ENCODE measurements around the gene WDTC1.

Gene WDTC1

GRCh38 chr1:27301582-27302199 lies 67.3 kb downstream of the WDTC1 start:
- no peak for DNase-seq (ENCODE audit: low spot score)

DNA sequence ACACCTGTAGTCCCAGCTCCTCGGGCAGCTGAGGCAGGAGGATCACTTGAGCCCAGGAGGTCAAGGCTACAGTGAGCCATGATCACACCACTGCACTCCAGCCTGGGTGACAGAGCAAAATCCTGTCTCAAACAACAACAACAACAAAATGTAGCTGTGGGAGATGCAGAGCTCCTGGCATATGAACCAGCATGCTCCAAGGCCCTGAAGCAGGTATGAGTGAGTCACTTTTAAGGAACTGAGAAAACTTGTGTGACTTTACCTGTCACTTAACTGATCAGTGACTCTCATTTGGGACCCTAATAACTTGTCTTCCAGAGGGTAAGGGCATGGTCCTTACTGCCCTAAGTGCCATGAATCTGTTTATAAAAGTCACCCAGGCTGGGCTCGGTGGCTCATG lies 68.2 kb downstream of the WDTC1 start:
- no peak for DNase-seq (ENCODE audit: low spot score)

DNA sequence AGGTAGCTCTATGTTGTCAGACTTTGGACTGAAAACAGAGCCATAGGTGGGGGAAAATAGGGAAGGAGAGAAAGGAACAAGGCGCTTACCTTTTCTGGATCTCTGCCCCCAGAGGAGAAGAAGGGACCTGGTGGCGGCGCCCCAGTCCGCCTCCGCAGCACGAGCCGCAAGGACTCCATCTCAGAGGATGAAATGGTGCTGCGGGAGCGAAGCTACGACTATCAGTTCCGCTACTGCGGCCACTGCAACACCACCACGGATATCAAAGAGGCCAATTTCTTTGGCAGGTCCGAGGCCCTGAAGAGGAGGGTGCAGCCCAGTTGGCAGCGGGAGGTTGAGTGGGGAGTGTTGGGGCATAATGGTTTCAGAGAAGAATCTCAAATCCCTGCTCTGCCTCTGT lies 69.1 kb downstream of the WDTC1 start:
- DNase-seq (ENCODE audit: low spot score): no peak

GRCh38 chr1:27306071-27306470 lies 71.6 kb downstream of the WDTC1 start:
- DNase-seq (ENCODE audit: low spot score): no peak

DNA sequence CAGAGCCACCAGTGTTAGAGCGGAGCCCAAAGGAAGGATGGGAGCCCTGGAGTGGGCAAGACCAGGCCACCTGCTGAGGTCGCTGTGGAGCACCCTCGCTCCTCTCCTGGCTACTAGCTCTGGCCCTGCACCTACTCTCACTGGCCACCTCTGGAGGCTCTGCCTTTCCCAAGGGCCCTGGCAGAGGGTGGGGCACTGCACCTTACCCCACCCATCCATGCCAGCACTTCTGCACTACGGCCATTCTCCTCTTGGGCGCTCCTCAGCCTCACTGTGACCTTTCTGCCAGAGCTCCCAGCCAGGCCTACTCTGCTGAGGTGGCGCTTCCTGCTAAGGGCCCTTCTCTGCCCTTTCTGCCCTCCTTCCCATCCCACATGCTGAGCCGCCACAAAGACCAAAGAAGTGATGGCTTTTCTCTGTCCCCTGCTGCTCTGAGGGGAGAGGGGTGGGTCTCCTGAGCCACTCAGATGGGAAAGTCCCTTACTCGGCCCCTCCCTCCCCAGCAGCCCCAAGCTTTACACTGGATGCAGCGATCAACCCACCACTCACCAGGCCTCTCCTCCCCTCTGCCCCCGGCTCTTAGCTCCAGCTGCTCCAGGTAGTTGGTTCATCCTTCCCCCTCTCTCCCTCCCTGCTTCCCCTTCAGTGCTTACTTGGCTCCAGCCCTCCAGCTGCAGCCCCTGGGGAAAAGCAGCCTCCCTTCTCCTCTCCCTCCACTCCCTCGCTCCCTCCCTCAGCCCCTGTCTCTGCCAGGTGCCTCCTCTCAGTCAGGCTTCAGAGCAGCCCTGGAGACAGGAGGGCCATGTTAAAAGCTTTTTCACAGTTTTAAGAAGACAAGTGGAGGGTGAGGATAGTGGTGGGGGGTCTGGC lies 72.7 kb downstream of the WDTC1 start:
- DNase-seq (ENCODE audit: low spot score): no peak

DNA sequence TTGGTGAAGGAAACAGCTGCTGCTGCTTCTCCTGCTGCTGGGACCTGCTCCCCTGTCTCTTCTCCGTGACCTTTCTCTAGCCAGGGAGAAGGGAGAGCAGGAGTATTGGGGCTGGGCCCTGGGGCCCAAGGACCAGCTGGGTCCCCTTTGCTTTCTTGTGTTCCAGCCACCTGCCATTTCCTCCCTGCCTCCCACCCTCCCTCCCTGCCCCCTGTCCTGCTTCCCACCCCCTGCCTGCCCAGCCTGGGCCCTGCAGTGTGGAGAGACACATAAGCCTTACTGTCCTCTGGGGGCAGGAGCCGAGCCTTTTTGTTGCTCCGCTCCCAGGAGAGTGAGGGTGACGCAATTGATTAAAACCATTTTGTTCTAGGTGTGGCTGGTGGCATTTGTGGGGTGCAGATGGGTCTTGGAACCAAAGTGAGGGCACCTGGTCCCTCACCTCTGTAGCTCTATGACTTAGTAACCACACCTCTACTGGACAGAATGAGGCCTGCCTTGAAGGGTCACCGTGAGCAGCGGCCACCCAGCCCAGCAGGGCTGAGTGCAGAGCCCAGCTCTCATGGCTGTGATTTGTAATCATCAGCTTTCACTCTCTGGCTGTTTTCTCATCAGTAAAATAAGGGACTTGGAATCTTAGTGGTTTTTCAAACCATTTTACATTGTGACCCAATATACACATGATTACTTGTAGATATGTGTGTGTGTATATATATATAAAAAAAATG lies 73.6 kb downstream of the WDTC1 start:
- DNase-seq (ENCODE audit: low spot score): no peak

DNA sequence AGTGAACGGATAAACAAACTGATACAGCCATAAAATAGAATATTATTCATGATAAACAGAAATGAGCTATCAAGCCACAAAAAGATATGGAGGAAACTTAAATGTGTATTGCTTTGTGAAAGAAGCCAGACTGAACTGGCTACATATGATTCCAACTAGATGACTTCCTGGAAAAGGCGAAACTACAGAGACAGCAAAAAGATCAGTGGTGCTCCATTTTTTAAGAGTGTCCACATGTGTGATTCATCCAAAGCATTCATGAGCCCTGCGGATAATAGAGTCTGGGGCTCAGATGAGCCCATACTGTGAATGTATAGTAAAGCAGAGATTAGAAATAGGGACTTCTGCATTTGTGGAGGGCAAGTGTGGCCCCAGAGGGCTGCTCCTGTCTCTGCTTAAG lies 79.7 kb downstream of the WDTC1 start:
- no peak for DNase-seq (ENCODE audit: low spot score)

DNA sequence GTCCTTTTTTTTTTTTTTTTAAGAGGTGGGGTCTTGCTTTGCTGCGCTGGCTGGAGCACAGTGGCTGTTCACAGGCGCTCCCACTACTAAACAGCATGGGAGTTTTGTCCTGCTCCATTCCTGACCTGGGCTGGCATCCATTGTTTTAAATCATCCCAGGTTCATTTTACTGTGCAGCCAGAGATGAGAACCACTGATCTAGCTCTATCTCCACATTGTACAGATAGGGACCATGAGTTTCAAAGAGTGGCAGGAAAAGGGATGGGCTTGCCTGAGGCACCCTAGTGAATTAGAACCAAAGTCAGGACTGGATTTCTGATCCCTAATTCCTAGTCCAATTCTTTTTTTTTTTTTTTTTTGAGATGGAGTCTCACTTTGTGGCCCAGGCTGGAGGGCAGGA lies 80.3 kb downstream of the WDTC1 start:
- DNase-seq (ENCODE audit: low spot score): no peak

DNA sequence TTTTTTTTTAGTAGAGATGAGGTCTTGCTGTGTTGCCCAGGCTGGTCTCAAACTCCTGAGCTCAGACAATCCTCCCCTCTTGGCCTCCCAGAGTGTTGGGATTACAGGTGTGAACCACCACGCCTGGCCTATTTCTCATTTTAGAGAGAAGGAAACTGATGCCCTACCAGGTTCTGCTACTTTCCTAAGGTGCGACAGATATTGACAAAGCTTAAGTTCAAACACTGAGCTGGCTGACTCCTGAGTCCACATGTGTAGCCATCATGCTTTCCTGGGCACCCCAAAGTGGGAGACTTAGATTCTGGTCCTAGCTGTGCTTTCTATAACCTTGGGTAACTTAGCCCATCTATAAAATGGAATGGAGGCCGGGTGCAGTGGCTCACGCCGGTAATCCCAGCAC lies 82.4 kb downstream of the WDTC1 start:
- DNase-seq (ENCODE audit: low spot score): no peak

DNA sequence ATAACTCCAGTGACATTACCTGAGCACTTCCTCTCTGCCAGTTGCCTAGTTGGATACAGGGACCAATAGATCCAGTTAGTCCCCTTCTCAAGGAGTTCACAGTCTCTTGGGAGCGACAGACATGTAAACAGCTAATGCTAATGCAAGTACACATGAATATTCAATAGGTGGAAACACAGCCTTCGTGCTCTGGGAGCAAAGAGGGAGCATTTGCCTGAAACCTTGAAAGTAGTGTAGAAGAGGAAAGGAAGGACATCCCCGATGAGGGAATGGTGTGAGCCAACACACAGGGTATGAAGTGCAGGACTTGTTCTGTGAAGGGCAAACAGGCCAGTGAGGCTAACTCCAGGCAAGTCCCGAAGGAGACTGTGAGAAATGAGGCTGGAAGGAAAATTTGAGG lies 83.7 kb downstream of the WDTC1 start:
- DNase-seq (ENCODE audit: low spot score): no peak

DNA sequence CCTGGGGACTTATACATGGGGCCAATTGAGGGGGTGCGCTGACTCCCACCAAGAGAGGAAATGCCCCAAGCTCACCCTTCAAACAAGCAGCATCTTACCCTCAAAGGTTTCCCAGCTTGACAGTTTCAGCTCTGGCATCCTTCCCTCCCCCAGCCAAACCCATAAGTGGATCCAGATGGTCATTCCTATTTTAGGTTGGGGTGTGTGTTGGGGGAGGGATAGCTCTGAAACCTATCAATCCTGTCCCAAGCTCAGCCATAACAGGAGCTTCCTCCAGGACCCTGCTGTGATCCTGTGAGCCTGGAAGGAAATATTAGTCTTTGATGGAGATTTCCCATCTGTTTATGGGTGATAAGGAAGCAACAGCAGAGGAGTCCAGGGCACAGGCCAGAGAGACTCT lies 84.2 kb downstream of the WDTC1 start:
- no peak for DNase-seq (ENCODE audit: low spot score)

DNA sequence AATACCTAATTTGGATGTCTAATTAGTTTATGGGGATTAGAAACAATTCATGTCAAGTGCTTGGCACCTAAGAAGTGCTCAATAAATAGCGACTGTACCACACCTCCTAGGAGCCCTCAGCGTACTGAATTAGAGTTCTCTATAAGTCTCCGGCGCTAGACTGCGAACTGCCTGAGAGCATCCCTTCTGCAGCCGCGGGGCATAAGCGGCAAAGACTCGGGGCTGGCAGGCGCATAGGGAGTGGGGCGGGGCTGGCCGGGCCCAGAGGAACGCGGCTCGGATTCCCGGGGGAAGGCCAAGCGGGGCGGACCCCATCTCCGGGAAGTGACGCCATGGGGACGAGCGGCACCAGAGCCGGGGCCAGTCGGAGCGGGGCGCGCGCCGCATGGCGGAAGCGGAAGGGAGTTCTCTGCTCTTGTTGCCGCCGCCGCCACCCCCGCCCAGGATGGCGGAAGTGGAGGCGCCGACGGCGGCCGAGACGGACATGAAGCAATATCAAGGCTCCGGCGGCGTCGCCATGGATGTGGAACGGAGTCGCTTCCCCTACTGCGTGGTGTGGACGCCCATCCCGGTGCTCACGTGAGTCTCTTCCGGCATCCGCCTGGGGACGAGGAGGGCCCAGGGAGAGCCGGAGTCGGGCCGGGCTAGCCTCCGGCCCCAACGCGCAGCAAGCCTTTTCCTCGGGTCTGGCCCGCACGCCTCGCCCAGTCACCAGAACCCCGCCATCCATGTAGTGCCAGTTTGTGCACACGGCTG lies 87.6 kb downstream of the WDTC1 start, which contains the start of gene TMEM222:
TMEM222 (plus strand) TSS at position 351 of the 756 bp plus-strand sequence; CDS start at position 386, 35 bp downstream.
- peak; percentile 98 for DNase-seq (ENCODE audit: low spot score)

DNA sequence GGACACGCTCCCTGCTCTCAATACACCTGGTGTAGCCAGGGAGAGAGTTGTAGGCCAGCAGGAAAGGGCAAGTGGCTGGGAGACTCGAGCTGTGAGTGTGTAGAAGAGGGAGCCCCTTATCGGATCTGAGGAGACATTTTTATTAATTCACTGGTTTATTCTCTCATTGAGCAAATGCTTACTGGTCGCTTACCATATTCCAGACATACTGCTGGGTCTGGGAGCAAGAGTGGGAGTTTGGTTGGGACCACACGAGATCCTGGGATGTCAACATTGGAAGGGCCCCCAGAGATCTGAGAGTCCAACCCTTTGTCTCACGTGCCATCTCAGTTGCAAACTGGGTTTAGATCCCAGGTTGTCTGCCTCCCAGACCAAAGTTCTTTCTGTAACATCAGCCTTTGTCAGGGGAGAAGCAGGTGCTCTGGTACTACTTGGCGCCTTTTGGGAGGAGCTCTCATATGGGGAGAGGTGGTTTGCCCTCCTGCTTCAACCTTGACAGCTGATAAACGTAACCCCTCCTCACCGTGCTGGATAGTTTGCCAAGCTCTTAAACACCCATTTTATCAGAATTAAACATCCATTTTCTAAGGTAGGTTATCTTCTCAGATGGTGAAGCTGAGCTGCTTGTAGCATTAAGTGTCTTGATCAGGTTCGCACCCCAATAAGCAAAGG lies 88.3 kb downstream of the WDTC1 start:
- no peak for DNase-seq (ENCODE audit: low spot score)

GRCh38 chr1:27325286-27325685 lies 90.9 kb downstream of the WDTC1 start:
- DNase-seq (ENCODE audit: low spot score): no peak

DNA sequence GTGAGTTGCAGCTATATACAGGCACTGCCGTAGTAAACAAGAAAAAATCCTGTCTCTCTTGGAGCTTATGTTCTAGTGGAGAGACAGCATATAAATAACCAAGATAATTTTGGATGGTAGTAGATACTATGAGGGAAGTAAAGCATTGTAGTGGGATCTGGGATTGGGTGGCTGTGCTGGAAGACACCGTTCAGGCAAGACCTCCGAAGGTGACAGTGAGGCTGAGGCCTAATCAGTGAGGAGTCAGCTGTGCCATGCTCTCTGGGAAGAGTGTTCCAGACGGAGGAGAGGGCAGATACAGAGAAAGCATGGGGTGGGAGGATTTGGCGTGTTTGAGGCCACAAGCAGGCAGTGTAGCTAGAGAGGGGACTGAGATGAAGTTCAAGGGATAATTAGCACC lies 93.5 kb downstream of the WDTC1 start:
- no peak for DNase-seq (ENCODE audit: low spot score)

- DNase-seq (ENCODE audit: low spot score): no peak
These were observed 96.4 kb downstream of the WDTC1 start for GRCh38 chr1:27330786-27331185.

DNA sequence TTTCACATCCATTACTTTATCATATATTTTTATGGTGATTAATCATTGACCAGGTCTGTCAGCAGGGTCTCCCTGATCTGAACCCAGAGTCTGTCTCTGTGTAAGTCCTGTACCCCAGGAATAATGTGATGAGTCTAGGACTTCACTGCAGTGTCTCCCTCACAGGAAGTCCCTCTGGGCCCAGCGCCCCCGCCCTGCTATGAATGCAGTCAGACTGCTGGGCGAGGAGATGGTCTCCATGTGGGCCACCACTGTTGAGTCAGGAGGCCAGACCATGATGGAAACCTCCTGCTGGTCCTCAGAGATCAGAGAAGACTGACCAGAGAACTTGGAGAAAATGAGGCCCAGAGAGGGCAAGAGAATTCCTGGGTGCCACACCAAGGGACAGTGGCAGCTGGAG lies 97.0 kb downstream of the WDTC1 start:
- no peak for DNase-seq (ENCODE audit: low spot score)

- DNase-seq (ENCODE audit: low spot score): no peak
These were observed 97.5 kb downstream of the WDTC1 start for GRCh38 chr1:27331922-27332321.

DNA sequence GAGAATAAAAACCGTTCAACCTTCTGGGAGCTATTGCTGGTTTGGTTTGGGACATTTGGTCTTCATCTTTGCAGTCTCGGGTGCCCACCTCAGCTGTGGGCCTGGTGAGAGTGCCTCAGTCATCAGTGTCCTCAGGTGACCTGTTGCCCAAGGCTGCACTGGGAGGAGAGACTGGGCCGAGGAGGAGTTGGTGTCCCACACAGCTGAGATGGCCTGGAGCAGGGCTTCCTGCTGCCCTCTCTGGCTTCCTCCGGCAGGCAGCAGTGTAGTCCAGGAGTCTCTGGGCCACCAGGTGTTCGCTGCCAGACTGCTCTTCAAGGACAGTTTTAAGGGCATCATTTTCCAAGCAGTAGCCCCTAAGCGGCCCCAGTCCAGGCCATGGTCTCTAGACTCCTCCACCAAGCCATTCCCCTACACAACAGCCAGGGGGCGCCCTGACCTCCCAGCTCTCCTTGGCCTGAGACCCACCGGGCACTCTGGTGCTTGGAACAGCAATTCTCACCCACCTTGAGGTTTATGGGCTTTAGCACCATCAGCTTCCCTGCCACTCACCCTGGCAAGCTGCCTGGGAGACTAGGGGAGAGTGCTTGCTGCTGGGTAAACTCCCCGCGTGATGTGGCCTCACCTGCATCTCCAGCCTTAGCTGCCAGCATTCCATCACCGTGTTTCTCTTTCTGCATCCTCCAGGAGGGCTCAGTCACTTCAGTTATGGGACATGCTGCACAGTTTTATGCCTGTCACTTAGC lies 98.3 kb downstream of the WDTC1 start:
- no peak for DNase-seq (ENCODE audit: low spot score)

DNA sequence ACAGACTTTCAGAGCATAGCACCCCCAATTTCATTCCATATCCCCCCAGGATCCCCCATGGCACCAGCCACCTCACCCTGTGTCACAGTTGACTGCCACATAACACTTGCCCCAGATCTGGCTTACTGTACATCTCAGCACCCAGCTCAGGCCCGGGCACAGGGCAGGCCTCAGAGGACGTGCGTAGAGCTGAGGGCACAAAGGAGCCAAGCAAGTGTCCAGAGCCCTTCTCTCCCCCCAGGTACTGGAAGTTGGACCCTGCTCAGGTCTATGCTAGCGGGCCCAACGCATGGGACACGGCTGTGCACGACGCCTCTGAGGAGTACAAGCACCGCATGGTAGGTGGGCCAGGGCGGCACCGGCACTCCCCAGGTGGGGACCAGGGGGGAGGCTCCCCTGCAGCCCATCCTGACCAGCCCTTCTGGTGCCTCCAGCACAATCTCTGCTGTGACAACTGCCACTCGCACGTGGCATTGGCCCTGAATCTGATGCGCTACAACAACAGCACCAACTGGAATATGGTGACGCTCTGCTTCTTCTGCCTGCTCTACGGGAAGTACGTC lies 99.4 kb downstream of the WDTC1 start:
- no peak for DNase-seq (ENCODE audit: low spot score)

All from Ammon's horn (tissue), 1 donor.